ENCODE measurements around the gene MAPK12. TPM values are rescaled to one million over a fixed set of nuclear protein-coding genes. Genes with fewer than 3 reads are reported as not detected.

The MAPK12 gene
- total and polyA plus RNA-seq, 10 of the 15 experiments (the other 5 are each of a cell fraction or from before 2014, with no cell fraction given), result 1.1 to 38.9 (median 16.3) TPM

DNA sequence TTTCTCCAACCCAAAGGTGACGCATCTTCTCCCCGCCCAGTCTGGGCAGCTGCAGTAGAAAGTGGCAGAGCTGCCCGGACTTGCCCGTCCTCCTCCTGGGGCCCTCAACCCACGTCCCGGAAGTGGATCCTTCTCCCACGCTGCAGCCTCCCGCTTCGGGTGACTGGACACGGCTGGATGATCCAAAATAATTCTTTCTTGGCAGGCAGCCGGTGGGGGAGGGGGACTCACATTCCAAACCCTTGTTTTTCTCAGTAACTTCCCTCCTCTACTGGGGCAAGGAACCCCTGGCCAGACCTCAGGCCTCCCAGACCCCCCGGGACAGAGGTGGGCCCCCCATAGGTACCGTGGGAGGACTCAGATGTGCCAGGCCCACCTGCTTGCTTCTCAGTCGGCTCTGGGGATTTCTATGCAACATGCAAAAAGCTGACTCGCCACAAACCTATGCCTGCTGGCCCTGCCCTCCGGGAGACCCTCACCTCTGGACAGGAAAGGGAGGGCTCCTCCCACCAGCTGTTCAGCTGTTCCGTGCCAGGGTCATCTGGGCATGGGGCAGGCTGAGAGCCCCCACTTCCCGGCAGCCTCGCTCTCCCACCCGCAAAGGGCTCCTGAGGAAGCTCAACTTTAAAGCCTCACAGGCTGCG, 44.6 kb upstream of the MAPK12 start (continued):
- TF ChIP-seq, protein P1, sequence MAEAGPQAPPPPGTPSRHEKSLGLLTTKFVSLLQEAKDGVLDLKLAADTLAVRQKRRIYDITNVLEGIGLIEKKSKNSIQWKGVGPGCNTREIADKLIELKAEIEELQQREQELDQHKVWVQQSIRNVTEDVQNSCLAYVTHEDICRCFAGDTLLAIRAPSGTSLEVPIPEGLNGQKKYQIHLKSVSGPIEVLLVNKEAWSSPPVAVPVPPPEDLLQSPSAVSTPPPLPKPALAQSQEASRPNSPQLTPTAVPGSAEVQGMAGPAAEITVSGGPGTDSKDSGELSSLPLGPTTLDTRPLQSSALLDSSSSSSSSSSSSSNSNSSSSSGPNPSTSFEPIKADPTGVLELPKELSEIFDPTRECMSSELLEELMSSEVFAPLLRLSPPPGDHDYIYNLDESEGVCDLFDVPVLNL (IDR thresholded peaks at IDR 0.05; ENCODE audit: low read depth, low read length), result no peak
- TF ChIP-seq POLR2AphosphoS5 (IDR thresholded peaks at IDR 0.05; ENCODE audit: low read length) (peak; percentile 52; the same call in 1 of the 2 replicates), CBX3 (IDR thresholded peaks at IDR 0.05; ENCODE audit: borderline replicate concordance, low read depth) (no peak), KAT2A (conservative IDR thresholded peaks at IDR 0.05; ENCODE audit: control insufficient read depth, low read depth, low read length) (no peak), BHLHE40 (IDR thresholded peaks at IDR 0.05; ENCODE audit: borderline replicate concordance in 1 of 2, low read depth in 2 of 2, low read length in 1 of 2) (peak in 1 of 2 experiments; percentile 58; a peak in 1 of 4 replicates), SREBF1 (IDR thresholded peaks at IDR 0.05; ENCODE audit: low read length) (no peak), RELA (IDR thresholded peaks at IDR 0.05; ENCODE audit: borderline replicate concordance, partially characterized antibody) (peak; percentile 14), RB1 (IDR thresholded peaks at IDR 0.05; ENCODE audit: borderline replicate concordance) (no peak), EGR1 (IDR thresholded peaks at IDR 0.05; ENCODE audit: borderline replicate concordance in 1 of 2, low read depth in 2 of 2, low read length in 2 of 2) (peak in 1 of 2 experiments; percentile 64; a peak in 1 of 3 replicates), CEBPB (IDR thresholded peaks at IDR 0.05; ENCODE audit: borderline replicate concordance in 1 of 2, low read depth in 2 of 2, low read length in 2 of 2) (no peak), IKZF2 (IDR thresholded peaks at IDR 0.05) (peak; percentile 87 to 90; a peak in 3 of 4 replicates), EED (IDR thresholded peaks at IDR 0.05; ENCODE audit: low read depth) (peak; percentile 88), NR2F1 (conservative IDR thresholded peaks at IDR 0.05) (peak; percentile 50; the same call in 1 of the 2 replicates), CREB1 (IDR thresholded peaks at IDR 0.05; ENCODE audit: low read depth) (peak; percentile 53; the same call in 1 of the 2 replicates), PAX5 (IDR thresholded peaks at IDR 0.05; ENCODE audit: borderline replicate concordance, low read depth, low read length) (peak; percentile 82; the same call in 1 of the 2 replicates), SUPT20H (IDR thresholded peaks at IDR 0.05; ENCODE audit: borderline replicate concordance, control insufficient read depth, low read depth, low read length) (no peak), POLR2A (IDR thresholded peaks at IDR 0.05; ENCODE audit: low read depth, low read length) (peak; percentile 58)
- TF ChIP-seq, protein P2, sequence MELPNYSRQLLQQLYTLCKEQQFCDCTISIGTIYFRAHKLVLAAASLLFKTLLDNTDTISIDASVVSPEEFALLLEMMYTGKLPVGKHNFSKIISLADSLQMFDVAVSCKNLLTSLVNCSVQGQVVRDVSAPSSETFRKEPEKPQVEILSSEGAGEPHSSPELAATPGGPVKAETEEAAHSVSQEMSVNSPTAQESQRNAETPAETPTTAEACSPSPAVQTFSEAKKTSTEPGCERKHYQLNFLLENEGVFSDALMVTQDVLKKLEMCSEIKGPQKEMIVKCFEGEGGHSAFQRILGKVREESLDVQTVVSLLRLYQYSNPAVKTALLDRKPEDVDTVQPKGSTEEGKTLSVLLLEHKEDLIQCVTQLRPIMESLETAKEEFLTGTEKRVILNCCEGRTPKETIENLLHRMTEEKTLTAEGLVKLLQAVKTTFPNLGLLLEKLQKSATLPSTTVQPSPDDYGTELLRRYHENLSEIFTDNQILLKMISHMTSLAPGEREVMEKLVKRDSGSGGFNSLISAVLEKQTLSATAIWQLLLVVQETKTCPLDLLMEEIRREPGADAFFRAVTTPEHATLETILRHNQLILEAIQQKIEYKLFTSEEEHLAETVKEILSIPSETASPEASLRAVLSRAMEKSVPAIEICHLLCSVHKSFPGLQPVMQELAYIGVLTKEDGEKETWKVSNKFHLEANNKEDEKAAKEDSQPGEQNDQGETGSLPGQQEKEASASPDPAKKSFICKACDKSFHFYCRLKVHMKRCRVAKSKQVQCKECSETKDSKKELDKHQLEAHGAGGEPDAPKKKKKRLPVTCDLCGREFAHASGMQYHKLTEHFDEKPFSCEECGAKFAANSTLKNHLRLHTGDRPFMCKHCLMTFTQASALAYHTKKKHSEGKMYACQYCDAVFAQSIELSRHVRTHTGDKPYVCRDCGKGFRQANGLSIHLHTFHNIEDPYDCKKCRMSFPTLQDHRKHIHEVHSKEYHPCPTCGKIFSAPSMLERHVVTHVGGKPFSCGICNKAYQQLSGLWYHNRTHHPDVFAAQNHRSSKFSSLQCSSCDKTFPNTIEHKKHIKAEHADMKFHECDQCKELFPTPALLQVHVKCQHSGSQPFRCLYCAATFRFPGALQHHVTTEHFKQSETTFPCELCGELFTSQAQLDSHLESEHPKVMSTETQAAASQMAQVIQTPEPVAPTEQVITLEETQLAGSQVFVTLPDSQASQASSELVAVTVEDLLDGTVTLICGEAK (IDR thresholded peaks at IDR 0.05; ENCODE audit: borderline replicate concordance), result peak; percentile 40; the same call in 1 of the 2 replicates
- TF ChIP-seq, protein P3, sequence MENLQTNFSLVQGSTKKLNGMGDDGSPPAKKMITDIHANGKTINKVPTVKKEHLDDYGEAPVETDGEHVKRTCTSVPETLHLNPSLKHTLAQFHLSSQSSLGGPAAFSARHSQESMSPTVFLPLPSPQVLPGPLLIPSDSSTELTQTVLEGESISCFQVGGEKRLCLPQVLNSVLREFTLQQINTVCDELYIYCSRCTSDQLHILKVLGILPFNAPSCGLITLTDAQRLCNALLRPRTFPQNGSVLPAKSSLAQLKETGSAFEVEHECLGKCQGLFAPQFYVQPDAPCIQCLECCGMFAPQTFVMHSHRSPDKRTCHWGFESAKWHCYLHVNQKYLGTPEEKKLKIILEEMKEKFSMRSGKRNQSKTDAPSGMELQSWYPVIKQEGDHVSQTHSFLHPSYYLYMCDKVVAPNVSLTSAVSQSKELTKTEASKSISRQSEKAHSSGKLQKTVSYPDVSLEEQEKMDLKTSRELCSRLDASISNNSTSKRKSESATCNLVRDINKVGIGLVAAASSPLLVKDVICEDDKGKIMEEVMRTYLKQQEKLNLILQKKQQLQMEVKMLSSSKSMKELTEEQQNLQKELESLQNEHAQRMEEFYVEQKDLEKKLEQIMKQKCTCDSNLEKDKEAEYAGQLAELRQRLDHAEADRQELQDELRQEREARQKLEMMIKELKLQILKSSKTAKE (IDR thresholded peaks at IDR 0.05; ENCODE audit: low read depth, poor library complexity, severe bottlenecking), result peak; percentile 89
- TF ChIP-seq, protein P4, sequence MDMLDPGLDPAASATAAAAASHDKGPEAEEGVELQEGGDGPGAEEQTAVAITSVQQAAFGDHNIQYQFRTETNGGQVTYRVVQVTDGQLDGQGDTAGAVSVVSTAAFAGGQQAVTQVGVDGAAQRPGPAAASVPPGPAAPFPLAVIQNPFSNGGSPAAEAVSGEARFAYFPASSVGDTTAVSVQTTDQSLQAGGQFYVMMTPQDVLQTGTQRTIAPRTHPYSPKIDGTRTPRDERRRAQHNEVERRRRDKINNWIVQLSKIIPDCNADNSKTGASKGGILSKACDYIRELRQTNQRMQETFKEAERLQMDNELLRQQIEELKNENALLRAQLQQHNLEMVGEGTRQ (IDR thresholded peaks at IDR 0.05; ENCODE audit: borderline replicate concordance, low read depth, low read length), result no peak
